ENCODE results near the gene IPO5. TPM values are rescaled to one million over a fixed set of nuclear protein-coding genes. Genes with fewer than 3 reads are reported as not detected.

Gene IPO5
- polyA plus RNA-seq, 1 of the 3 experiments (the other 2 are of a cell fraction): 77.1 TPM

DNA sequence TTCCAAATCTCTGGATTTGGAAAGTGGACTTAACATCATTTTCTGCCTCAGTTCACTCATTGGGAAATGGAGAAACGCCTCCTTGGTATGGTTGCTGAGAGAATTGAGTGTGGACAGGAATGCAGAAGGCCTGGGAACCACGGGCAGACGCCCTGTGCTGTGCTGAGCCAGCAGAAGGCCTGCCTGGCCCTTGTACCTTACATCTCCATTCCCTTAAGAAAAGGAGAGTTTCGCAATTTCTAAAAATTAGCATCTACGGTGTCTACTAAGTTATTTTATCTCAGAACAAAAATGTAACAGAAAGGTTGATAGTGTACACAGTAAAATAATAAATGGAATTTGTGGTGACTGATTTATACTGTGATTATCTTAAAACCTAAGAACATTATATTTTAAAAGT lies 78.7 kb downstream of the IPO5 start:
- Histone ChIP-seq H3K9me3 (no peaks in the 10 kb centered on the region), H3K4me3 (ENCODE audit: low read depth in 2 of 2, low read length in 1 of 2) (no peak overlapping the region), H3K36me3 (replicated peaks in 1 of 2; ENCODE audit: control insufficient read depth in 1 of 2, insufficient read depth in 2 of 2, low read length in 1 of 2) (no peaks in the 10 kb centered on the region), H3K27ac (ENCODE audit: low read depth in 2 of 2, low read length in 1 of 2) (no peak overlapping the region), H3K9ac (no peak overlapping the region), H2AFZ (ENCODE audit: low read depth) (no peak overlapping the region), H4K20me1 (ENCODE audit: insufficient read depth) (no peaks in the 10 kb centered on the region), H3K27me3 (ENCODE audit: insufficient read depth) (no peaks in the 10 kb centered on the region), H3K4me1 (ENCODE audit: control insufficient read depth in 1 of 2, insufficient read depth in 2 of 2, low read depth in 1 of 2, low read length in 1 of 2) (peaks cover 2 to 7% of the 10 kb centered on the region in 2 experiments; a peak in 2 of 4 replicates), H3K4me2 (no peak overlapping the region), H3K79me2 (ENCODE audit: insufficient read depth) (no peaks in the 10 kb centered on the region), H3K9me2 (no peaks in the 10 kb centered on the region), H3F3A (replicated peaks; ENCODE audit: insufficient read depth) (no peaks in the 10 kb centered on the region)
- WGBS (ENCODE audit: low lambda C conversion rate): 86% methylated on average over 5 of the region's 5 CpGs
- TF ChIP-seq TEAD4 (IDR thresholded peaks at IDR 0.05; ENCODE audit: borderline replicate concordance, insufficient read depth) (no peak), EP300 (IDR thresholded peaks at IDR 0.05; ENCODE audit: borderline replicate concordance in 1 of 2, low read depth in 1 of 2, low read length in 1 of 2) (no peak), RCOR1 (IDR thresholded peaks at IDR 0.05; ENCODE audit: low read length) (no peak), RXRA (IDR thresholded peaks at IDR 0.05; ENCODE audit: borderline replicate concordance, low read depth) (no peak), FOSL2 (IDR thresholded peaks at IDR 0.05; ENCODE audit: borderline replicate concordance, low read depth) (no peak), EZH2phosphoT487 (IDR thresholded peaks at IDR 0.05; ENCODE audit: borderline replicate concordance, low read depth) (no peak), MEF2A (IDR thresholded peaks at IDR 0.05; ENCODE audit: borderline replicate concordance, low read depth) (no peak), SMC3 (IDR thresholded peaks at IDR 0.05; ENCODE audit: low read depth, low read length) (no peak), FOXM1 (IDR thresholded peaks at IDR 0.05; ENCODE audit: low read depth) (no peak), FOXJ3 (CRISPR knock-in tag; IDR thresholded peaks at IDR 0.05) (no peak)
- TF ChIP-seq, protein P1, sequence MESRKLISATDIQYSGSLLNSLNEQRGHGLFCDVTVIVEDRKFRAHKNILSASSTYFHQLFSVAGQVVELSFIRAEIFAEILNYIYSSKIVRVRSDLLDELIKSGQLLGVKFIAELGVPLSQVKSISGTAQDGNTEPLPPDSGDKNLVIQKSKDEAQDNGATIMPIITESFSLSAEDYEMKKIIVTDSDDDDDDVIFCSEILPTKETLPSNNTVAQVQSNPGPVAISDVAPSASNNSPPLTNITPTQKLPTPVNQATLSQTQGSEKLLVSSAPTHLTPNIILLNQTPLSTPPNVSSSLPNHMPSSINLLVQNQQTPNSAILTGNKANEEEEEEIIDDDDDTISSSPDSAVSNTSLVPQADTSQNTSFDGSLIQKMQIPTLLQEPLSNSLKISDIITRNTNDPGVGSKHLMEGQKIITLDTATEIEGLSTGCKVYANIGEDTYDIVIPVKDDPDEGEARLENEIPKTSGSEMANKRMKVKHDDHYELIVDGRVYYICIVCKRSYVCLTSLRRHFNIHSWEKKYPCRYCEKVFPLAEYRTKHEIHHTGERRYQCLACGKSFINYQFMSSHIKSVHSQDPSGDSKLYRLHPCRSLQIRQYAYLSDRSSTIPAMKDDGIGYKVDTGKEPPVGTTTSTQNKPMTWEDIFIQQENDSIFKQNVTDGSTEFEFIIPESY (IDR thresholded peaks at IDR 0.05; ENCODE audit: borderline replicate concordance, low read depth): no peak
- TF ChIP-seq, protein P2, sequence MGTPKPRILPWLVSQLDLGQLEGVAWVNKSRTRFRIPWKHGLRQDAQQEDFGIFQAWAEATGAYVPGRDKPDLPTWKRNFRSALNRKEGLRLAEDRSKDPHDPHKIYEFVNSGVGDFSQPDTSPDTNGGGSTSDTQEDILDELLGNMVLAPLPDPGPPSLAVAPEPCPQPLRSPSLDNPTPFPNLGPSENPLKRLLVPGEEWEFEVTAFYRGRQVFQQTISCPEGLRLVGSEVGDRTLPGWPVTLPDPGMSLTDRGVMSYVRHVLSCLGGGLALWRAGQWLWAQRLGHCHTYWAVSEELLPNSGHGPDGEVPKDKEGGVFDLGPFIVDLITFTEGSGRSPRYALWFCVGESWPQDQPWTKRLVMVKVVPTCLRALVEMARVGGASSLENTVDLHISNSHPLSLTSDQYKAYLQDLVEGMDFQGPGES (IDR thresholded peaks at IDR 0.05; ENCODE audit: low read depth, low read length): no peak
- TF ChIP-seq, protein P3, sequence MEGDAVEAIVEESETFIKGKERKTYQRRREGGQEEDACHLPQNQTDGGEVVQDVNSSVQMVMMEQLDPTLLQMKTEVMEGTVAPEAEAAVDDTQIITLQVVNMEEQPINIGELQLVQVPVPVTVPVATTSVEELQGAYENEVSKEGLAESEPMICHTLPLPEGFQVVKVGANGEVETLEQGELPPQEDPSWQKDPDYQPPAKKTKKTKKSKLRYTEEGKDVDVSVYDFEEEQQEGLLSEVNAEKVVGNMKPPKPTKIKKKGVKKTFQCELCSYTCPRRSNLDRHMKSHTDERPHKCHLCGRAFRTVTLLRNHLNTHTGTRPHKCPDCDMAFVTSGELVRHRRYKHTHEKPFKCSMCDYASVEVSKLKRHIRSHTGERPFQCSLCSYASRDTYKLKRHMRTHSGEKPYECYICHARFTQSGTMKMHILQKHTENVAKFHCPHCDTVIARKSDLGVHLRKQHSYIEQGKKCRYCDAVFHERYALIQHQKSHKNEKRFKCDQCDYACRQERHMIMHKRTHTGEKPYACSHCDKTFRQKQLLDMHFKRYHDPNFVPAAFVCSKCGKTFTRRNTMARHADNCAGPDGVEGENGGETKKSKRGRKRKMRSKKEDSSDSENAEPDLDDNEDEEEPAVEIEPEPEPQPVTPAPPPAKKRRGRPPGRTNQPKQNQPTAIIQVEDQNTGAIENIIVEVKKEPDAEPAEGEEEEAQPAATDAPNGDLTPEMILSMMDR (IDR thresholded peaks at IDR 0.05): no peak
- TF ChIP-seq, protein P4, sequence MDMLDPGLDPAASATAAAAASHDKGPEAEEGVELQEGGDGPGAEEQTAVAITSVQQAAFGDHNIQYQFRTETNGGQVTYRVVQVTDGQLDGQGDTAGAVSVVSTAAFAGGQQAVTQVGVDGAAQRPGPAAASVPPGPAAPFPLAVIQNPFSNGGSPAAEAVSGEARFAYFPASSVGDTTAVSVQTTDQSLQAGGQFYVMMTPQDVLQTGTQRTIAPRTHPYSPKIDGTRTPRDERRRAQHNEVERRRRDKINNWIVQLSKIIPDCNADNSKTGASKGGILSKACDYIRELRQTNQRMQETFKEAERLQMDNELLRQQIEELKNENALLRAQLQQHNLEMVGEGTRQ (IDR thresholded peaks at IDR 0.05; ENCODE audit: borderline replicate concordance, low read depth, low read length): no peak
- TF ChIP-seq, protein P5, sequence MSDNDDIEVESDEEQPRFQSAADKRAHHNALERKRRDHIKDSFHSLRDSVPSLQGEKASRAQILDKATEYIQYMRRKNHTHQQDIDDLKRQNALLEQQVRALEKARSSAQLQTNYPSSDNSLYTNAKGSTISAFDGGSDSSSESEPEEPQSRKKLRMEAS (IDR thresholded peaks at IDR 0.05; ENCODE audit: low read depth): no peak
- CTCF ChIA-PET: interaction anchor here (1.0 to 3.4 kb wide), 4 partner anchors 11 to 808 kb away, joined by 3 to 14 read pairs (median 8); no protein-coding TSS in a partner anchor
- no peak for DNase-seq
- POLR2A ChIA-PET: no interaction called here

Data from SK-N-SH (cell line).